Measurements from ENCODE around the gene FYB1.

FYB1 gene

GRCh38 chr5:39083968-39084367, 135.4 kb downstream of the FYB1 start:
- DNase-seq (ENCODE audit: low read depth) = no peak

- no peak for DNase-seq (ENCODE audit: low read depth)
These were observed 136.4 kb downstream of the FYB1 start for GRCh38 chr5:39082995-39083394.

GRCh38 chr5:39080597-39081204, 138.7 kb downstream of the FYB1 start:
- no peak for DNase-seq (ENCODE audit: low read depth)

GRCh38 chr5:39080168-39080567, 139.2 kb downstream of the FYB1 start:
- no peak for DNase-seq (ENCODE audit: low read depth)

GRCh38 chr5:39079147-39079546, 140.2 kb downstream of the FYB1 start:
- DNase-seq (ENCODE audit: low read depth) = no peak

- no peak for DNase-seq (ENCODE audit: low read depth)
These were observed 142.3 kb downstream of the FYB1 start for GRCh38 chr5:39076757-39077728.

GRCh38 chr5:39076101-39076756, 143.1 kb downstream of the FYB1 start:
- no peak for DNase-seq (ENCODE audit: low read depth)

- DNase-seq (ENCODE audit: low read depth) = peak; percentile 79
These were observed 145.1 kb downstream of the FYB1 start, which contains the start of gene RICTOR for GRCh38 chr5:39074017-39074814. RICTOR (minus strand) TSS chr5:39074399; CDS start chr5:39074377, 22 bp downstream.

- no peak for DNase-seq (ENCODE audit: low read depth)
These were observed 145.7 kb downstream of the FYB1 start for GRCh38 chr5:39073767-39074016.

- peak; percentile 42 for DNase-seq (ENCODE audit: low read depth)
These were observed 146.2 kb downstream of the FYB1 start for GRCh38 chr5:39072925-39073766.

GRCh38 chr5:39068099-39068498, 151.3 kb downstream of the FYB1 start:
- DNase-seq (ENCODE audit: low read depth) = no peak

GRCh38 chr5:39064450-39064849, 154.9 kb downstream of the FYB1 start:
- no peak for DNase-seq (ENCODE audit: low read depth)

GRCh38 chr5:39063037-39063436, 156.3 kb downstream of the FYB1 start:
- no peak for DNase-seq (ENCODE audit: low read depth)

GRCh38 chr5:39062530-39062929, 156.8 kb downstream of the FYB1 start:
- no peak for DNase-seq (ENCODE audit: low read depth)

GRCh38 chr5:39062104-39062503, 157.3 kb downstream of the FYB1 start:
- no peak for DNase-seq (ENCODE audit: low read depth)

- DNase-seq (ENCODE audit: low read depth) = no peak
These were observed 160.3 kb downstream of the FYB1 start for GRCh38 chr5:39059064-39059463.

GRCh38 chr5:39058178-39058921, 161.0 kb downstream of the FYB1 start:
- no peak for DNase-seq (ENCODE audit: low read depth)

GRCh38 chr5:39057734-39058133, 161.6 kb downstream of the FYB1 start:
- DNase-seq (ENCODE audit: low read depth) = no peak

- DNase-seq (ENCODE audit: low read depth) = no peak
These were observed 163.5 kb downstream of the FYB1 start for GRCh38 chr5:39055768-39056398.
